Mononuclear cell (primary cell): ENCODE measurements around the gene GLRX. TPM values are rescaled to one million over a fixed set of nuclear protein-coding genes. Genes with fewer than 3 reads are reported as not detected.
"Not testable (repeated sequence)": the region's sequence is repeated elsewhere in the genome, so short reads cannot be mapped to it uniquely, and the experiment has no call there.

Experiments
- H3K27me3 ChIP-seq: 2 replicates; pipeline ENCODE4 v1.6.0; 2011; ENCODE audit warnings: low read length, control low read depth; ENCODE audit not compliant: insufficient read depth
- H3K4me1 ChIP-seq: 2 replicates; pipeline ENCODE4 v1.5.1; 2011; ENCODE audit warnings: mild to moderate bottlenecking, low read length, control low read depth; ENCODE audit not compliant: insufficient read depth
- H3K4me3 ChIP-seq: 2 replicates; pipeline ENCODE4 v1.5.1; 2011; ENCODE audit warnings: mild to moderate bottlenecking, low read length, moderate library complexity
- H3K9me3 ChIP-seq: 2 replicates; pipeline ENCODE4 v1.5.1; 2011; ENCODE audit warnings: low read depth, mild to moderate bottlenecking, control low read depth, low read length
- total RNA-seq: library from RNA; depleted of rRNA; stranded (reverse); fragments of >200 nt; gene quantifications from one replicate; pipeline ENCODE4 v1.2.3, GENCODE V29; 2012

Gene GLRX
- total RNA-seq, 1 donor, result 28.8 TPM

GRCh38 chr5:95841914-95842812 lies 19.6 kb upstream of the GLRX start:
- Histone ChIP-seq H3K9me3 (no peaks in the 10 kb centered on the region), H3K4me3 (no peak overlapping the region), H3K4me1 (peaks cover 62% of the 10 kb centered on the region), H3K27me3 (no peaks in the 10 kb centered on the region)

GRCh38 chr5:95840956-95841705 lies 18.6 kb upstream of the GLRX start:
- H3K4me1 ChIP-seq, result peaks cover 72% of the 10 kb centered on the region

GRCh38 chr5:95839658-95840057 lies 17.1 kb upstream of the GLRX start:
- Histone ChIP-seq H3K4me3 (no peak overlapping the region), H3K9me3 (no peaks in the 10 kb centered on the region), H3K4me1 (peaks cover 80% of the 10 kb centered on the region), H3K27me3 (no peaks in the 10 kb centered on the region)

More at GRCh38 chr5:95840956-95841705, 18.6 kb upstream of the GLRX start:
- H3K9me3 ChIP-seq, result no peaks in the 10 kb centered on the region
- H3K27me3 ChIP-seq, result no peaks in the 10 kb centered on the region
- no peak overlapping the region for H3K4me3 ChIP-seq

GRCh38 chr5:95838556-95838955 lies 16.0 kb upstream of the GLRX start:
- Histone ChIP-seq H3K27me3 (no peaks in the 10 kb centered on the region), H3K9me3 (no peaks in the 10 kb centered on the region), H3K4me3 (no peak overlapping the region), H3K4me1 (peaks cover 79% of the 10 kb centered on the region)

GRCh38 chr5:95838001-95838520 lies 15.5 kb upstream of the GLRX start:
- no peaks in the 10 kb centered on the region for H3K27me3 ChIP-seq
- H3K4me3 ChIP-seq, result no peak overlapping the region
- peaks cover 79% of the 10 kb centered on the region for H3K4me1 ChIP-seq
- H3K9me3 ChIP-seq, result no peaks in the 10 kb centered on the region

DNA sequence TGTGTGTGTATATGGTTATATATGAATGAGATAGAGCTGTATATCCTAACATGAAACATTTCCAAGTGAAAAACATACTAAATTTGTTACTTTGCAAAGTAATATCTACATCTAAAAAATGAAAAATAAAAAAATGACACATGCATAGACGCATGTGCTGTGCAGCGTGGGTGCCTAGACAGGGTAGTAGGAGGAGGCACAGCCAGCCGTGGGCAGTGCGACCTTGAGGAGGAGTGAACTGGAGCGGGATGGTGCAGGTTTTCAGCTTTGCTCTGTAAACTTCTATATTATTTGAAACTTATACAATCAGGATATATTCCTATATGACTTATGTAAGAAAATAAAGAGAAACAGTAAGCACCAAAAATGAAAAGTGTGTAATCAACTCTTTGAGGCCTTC lies 15.0 kb upstream of the GLRX start:
- Histone ChIP-seq H3K4me1 (peaks cover 79% of the 10 kb centered on the region), H3K27me3 (no peaks in the 10 kb centered on the region), H3K4me3 (no peak overlapping the region), H3K9me3 (no peaks in the 10 kb centered on the region)

DNA sequence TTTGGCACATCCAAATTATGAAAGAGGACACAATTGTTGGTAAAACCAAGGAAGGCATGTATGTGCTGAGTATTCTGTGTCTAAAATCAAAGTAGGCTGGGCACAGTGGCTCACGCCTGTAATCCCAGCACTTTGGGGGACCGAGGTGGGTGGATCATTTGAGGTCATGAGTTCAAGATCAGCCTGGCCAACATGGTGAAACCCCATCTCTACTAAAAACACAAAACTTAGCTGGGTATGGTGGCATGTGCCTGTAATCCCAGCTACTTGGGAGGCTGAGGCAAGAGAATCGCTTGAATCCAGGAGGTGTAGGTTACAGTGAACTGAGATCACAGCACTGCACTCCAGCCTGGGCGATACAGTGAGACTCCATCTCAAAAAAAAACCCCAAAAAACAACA lies 14.4 kb upstream of the GLRX start:
- H3K4me1 ChIP-seq, result peaks cover 79% of the 10 kb centered on the region
- not testable (repeated sequence) for H3K27me3 ChIP-seq, H3K4me3 ChIP-seq, H3K9me3 ChIP-seq

DNA sequence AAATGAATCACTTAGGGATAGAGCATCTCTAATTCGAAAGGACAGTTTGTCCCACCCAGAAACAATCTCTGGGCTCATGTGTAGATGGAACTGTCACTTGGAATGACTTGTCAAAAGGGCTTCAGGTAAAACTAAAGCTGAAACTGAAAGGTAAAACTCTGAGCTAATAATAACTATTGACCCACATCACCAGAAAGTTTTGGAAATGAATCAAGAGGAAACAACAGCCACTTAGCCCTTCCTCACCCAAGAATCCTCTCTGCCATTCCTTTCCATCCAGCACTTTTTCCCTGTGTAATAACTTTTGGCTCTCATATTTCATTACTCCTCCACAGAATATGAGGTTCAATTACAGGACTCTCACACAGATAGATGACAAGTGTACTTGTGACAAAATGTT lies 14.0 kb upstream of the GLRX start:
- Histone ChIP-seq H3K27me3 (no peaks in the 10 kb centered on the region), H3K4me3 (no peak overlapping the region), H3K4me1 (peaks cover 77% of the 10 kb centered on the region), H3K9me3 (no peaks in the 10 kb centered on the region)

DNA sequence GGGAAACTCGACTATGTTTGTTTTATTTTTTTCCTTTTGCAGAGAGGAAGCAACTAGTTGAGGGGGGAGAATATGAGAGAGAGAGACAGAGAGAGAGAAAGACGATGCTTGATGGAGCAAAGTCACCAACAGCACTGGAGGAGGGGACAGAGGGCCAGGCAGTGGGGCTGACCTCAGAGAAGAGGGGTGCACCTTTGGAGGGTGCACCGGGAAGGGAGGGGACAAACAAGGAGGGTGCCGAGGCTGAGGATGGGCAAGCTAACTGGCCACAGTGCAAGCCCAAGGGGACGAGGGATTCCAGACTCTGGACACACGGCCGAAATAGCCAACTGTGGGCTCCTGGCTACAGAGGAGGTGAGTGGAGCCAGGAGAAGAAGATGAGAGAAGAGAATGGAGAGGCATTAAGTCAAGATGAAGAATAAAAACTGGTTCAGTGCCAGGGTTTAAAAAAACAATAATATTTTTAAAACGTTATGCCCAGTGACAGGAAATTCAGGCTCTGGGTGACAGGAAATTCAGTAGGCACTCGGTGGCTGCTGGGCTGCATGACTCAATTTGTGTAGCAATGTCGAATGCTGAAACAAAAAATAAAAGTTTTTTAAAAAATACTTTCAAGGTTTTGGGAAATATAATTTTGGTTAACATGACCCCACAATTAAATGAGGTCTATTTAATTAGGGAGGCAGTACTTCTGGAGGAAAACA lies 13.3 kb upstream of the GLRX start:
- peaks cover 70% of the 10 kb centered on the region for H3K4me1 ChIP-seq
- no peaks in the 10 kb centered on the region for H3K27me3 ChIP-seq
- no peaks in the 10 kb centered on the region for H3K9me3 ChIP-seq
- peak overlapping the region; percentile 66 for H3K4me3 ChIP-seq

DNA sequence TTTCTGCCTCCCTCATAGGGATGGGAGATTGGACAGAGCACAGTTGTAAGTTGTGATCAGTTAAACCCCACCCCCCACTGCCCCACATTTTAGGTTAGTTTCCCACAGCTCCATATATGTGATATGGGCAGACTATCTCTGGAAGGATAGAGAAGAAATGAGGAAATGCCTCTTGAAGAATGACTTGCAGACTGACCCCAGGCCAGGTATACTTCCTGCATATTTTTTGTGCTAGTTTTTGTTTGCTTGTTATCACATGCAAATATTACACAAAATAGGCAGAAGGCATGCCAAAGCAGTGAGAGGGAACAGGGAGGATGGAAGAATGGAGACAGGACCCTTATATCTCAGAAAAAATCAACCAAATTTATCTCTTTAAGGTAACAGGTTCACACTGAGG lies 10.1 kb upstream of the GLRX start:
- Histone ChIP-seq H3K27me3 (no peaks in the 10 kb centered on the region), H3K9me3 (no peaks in the 10 kb centered on the region), H3K4me1 (peaks cover 54% of the 10 kb centered on the region), H3K4me3 (no peak overlapping the region)

DNA sequence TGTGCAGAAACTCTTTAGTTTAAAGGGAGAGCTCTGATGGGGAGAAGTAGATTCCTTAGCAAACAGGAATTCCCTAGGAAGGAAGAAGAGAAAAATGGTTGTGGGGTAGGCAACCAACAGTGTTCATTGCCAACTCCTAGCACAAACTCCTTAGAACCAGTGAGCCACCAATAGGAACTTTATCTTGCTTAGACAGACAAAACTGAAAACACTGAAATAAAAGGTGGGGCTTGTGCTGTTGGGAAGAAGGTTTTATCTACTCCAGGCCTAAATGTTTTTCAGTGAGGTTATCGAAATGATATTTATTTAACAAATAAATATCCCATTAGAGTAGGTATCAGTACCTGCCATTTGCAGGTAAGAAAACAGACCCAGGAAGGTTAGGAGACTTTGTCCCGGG lies 7.7 kb upstream of the GLRX start:
- peaks cover 60% of the 10 kb centered on the region for H3K4me1 ChIP-seq
- H3K9me3 ChIP-seq, result no peaks in the 10 kb centered on the region
- H3K4me3 ChIP-seq, result no peak overlapping the region
- no peaks in the 10 kb centered on the region for H3K27me3 ChIP-seq

DNA sequence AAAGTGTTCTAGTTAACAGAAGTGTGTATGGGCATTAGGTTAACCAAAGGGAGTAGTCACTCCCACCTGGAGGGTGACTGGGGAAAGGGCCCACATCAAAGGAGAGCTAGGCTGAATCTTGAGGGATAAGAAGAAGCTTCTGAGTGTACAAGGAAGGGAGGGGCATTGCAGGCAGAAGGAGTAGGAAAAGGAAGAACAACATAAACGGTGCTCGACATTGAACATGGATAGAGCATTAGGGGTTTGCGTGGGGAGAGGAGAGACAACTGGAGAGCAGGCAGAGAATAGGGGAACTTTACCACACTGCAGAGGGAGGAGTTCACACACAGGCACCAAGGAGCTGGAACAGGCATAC lies 5.3 kb upstream of the GLRX start:
- H3K27me3 ChIP-seq, result no peaks in the 10 kb centered on the region
- H3K4me1 ChIP-seq, result peaks cover 69% of the 10 kb centered on the region
- no peak overlapping the region for H3K4me3 ChIP-seq
- H3K9me3 ChIP-seq, result no peaks in the 10 kb centered on the region

DNA sequence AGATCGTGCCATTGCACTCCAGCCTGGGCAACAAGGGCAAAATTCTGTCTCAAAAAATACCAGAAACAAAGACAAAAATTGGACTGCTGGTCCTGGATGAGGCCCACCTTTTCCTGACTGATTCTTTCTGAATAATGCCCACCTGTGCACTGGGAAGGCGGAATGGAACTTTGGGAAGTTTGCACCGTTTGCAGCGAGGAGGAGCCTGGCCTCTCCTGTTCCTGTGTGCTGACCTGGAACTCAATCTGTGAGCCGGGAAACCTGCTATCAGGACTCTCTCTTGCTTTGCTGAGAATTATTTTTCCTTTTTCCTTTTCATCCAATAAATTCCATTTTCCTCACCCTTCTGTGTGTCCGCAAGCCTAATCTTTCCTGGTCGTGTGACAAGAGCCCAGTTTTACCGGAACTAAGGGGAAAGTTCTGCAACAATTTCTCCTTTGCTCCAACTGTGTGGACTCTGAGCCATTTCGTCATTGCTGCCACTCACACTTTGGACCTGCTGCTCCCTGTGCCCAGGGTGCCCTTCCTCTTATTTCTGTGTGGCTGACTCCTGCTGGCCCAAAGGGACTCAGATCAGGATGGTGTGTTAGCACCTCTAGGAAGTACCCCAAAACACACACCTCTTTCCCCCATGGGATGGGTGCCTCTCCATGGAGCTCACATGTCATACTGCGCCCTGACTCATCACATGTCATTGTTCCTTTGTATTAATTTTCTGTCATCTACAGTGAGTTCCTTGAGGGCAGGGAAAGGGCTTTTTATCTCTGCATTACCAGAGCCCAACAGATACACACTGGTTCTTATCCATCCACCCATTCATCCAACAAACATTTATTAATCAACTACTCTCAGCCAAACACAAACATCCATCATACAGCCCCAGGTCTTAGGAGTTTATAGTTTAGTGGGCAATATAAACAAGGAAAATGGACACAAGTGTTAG lies 4.7 kb upstream of the GLRX start:
- Histone ChIP-seq H3K4me3 (no peak overlapping the region), H3K9me3 (no peaks in the 10 kb centered on the region), H3K27me3 (no peaks in the 10 kb centered on the region), H3K4me1 (peaks cover 64% of the 10 kb centered on the region)

DNA sequence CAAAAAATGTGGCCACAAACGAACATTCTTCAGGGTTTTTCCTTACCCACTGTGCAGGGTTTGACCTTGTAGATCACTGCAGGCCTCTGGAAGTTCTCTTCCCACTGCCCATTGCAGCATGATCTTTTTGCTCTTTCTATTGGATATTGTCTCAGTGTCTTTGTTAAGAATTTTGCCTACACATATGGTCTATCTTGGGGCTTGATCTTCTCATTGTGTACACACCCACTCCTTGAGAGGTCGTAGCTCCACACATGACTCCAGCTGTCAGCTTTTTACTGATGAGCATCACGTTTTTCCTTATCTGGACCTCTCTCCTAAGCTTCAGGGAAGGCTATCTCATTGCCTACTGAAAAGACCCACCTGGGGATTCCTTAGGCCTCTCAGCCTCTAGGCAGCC lies 3.0 kb upstream of the GLRX start:
- H3K27me3 ChIP-seq, result no peaks in the 10 kb centered on the region
- no peaks in the 10 kb centered on the region for H3K9me3 ChIP-seq
- peaks cover 72% of the 10 kb centered on the region for H3K4me1 ChIP-seq
- no peak overlapping the region for H3K4me3 ChIP-seq
